Vagina (tissue), 2 donors: ENCODE results near the gene PEX5L. TPM values are rescaled to one million over a fixed set of nuclear protein-coding genes. Genes with fewer than 3 reads are reported as not detected.

ENCODE experiments used
- DNase-seq, 2 donors: peaks; one replicate each; pipeline ENCODE4 v3.0.0-alpha.2; 2017; ENCODE audit errors: extremely low spot score in 2 of 2
- H3K27ac ChIP-seq: fragments of 200-600 bp; sonication (generic); one replicate; pipeline ENCODE4 v1.5.1; 2019
- H3K27me3 ChIP-seq: fragments of 200-600 bp; sonication (generic); one replicate; pipeline ENCODE4 v1.5.1; 2019
- H3K36me3 ChIP-seq, 2 donors: fragments of 200-600 bp; sonication (generic); one replicate each; pipeline ENCODE4 v1.5.1; 2017 to 2019
- H3K4me1 ChIP-seq: fragments of 200-600 bp; sonication (generic); one replicate; pipeline ENCODE4 v1.5.1; 2019
- H3K4me3 ChIP-seq, 2 donors: fragments of 200-600 bp; sonication (generic); 1 replicate in 1 of 2; 2 replicates in 1 of 2; pipeline ENCODE4 v1.5.1; 2016 to 2019
- H3K9me3 ChIP-seq: fragments of 200-600 bp; sonication (generic); one replicate; pipeline ENCODE4 v1.5.1; 2019
- POLR2A ChIP-seq, 2 donors: fragments of 450-650 bp; IDR thresholded peaks; one replicate each; pipeline ENCODE4 v1.6.1; 2017; ENCODE audit warnings: antibody characterized with exemption in 2 of 2, mild to moderate bottlenecking in 2 of 2, moderate library complexity in 2 of 2
- POLR2AphosphoS5 ChIP-seq, 2 donors: sonication (generic); formaldehyde crosslinking; IDR thresholded peaks; one replicate each; pipeline ENCODE4 v1.9.0; 2017; ENCODE audit warnings: antibody characterized with exemption in 2 of 2, mild to moderate bottlenecking in 2 of 2, low read depth in 1 of 2; ENCODE audit not compliant: insufficient read depth in 1 of 2
- intact Hi-C: fragments of 100-400 bp; cut with DNase I; formaldehyde crosslinking; loops from one replicate; pipeline ENCODE4 v1.15.1; 2023
- total RNA-seq: library from RNA; depleted of rRNA; stranded (reverse); fragments of >200 nt; gene quantifications from one replicate; pipeline ENCODE4 v1.2.3, GENCODE V29; 2016
- TF ChIP-seq, protein P1 (sequence below), 3 experiments: fragments of 450-650 bp in 2 of 3; fragments of 200-600 bp in 1 of 3; sonication (generic) in 1 of 3; IDR thresholded peaks; one replicate each; pipeline ENCODE4 v1.5.1; 2017 to 2019; ENCODE audit warnings: antibody characterized with exemption in 3 of 3, mild to moderate bottlenecking in 2 of 3, moderate library complexity in 2 of 3

The PEX5L gene
- total RNA-seq, 1 donor from 2014 or later = not detected

- TF ChIP-seq POLR2A (IDR thresholded peaks at IDR 0.05) (no peak), POLR2AphosphoS5 (IDR thresholded peaks at IDR 0.05; ENCODE audit: insufficient read depth in 1 of 2, low read depth in 1 of 2) (no peak)
- TF ChIP-seq, protein P1, sequence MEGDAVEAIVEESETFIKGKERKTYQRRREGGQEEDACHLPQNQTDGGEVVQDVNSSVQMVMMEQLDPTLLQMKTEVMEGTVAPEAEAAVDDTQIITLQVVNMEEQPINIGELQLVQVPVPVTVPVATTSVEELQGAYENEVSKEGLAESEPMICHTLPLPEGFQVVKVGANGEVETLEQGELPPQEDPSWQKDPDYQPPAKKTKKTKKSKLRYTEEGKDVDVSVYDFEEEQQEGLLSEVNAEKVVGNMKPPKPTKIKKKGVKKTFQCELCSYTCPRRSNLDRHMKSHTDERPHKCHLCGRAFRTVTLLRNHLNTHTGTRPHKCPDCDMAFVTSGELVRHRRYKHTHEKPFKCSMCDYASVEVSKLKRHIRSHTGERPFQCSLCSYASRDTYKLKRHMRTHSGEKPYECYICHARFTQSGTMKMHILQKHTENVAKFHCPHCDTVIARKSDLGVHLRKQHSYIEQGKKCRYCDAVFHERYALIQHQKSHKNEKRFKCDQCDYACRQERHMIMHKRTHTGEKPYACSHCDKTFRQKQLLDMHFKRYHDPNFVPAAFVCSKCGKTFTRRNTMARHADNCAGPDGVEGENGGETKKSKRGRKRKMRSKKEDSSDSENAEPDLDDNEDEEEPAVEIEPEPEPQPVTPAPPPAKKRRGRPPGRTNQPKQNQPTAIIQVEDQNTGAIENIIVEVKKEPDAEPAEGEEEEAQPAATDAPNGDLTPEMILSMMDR (IDR thresholded peaks at IDR 0.05) = no peak
- intact Hi-C loops = no loop called here
Measured at GRCh38 chr3:179977356-179977755, 59.4 kb downstream of the PEX5L start.

DNA sequence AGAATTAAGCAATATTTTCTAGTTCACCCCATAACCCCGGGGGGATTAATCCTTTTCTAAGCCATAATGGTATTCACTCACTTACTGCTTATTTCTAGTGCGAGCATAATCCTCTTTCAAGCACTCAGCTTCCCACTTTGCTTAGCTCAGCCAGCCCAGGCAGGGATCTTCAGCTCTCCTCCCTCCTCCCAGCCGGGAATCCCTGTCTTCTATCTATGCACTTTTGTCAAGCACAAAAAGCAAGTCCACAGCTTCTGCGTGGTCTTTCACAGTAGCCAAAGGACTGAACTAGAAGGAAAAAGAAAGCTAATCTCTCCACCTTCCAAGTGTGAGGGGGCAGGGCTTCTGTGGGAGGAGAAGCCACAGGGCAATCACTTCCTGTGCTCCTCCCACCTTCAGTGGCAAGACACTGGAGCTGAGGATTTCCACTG is 62.8 kb downstream of the PEX5L start:
- TF ChIP-seq POLR2A (IDR thresholded peaks at IDR 0.05) (no peak), POLR2AphosphoS5 (IDR thresholded peaks at IDR 0.05; ENCODE audit: insufficient read depth in 1 of 2, low read depth in 1 of 2) (no peak)
- TF ChIP-seq, protein P1 (IDR thresholded peaks at IDR 0.05) = no peak
- no peaks in the 10 kb centered on the region for H3K27me3 ChIP-seq
- intact Hi-C loops = no loop called here
- no peaks in the 10 kb centered on the region for H3K4me1 ChIP-seq
- DNase-seq = no peak
- no peaks in the 10 kb centered on the region for H3K36me3 ChIP-seq
- no peaks in the 10 kb centered on the region for H3K9me3 ChIP-seq
- no peak overlapping the region for H3K27ac ChIP-seq
- H3K4me3 ChIP-seq = no peak overlapping the region

More at GRCh38 chr3:179977356-179977755, 59.4 kb downstream of the PEX5L start:
- no peak for DNase-seq
- H3K4me3 ChIP-seq = no peak overlapping the region
- H3K4me1 ChIP-seq = no peaks in the 10 kb centered on the region
- H3K27ac ChIP-seq = no peak overlapping the region
- H3K27me3 ChIP-seq = no peaks in the 10 kb centered on the region
- H3K36me3 ChIP-seq = no peaks in the 10 kb centered on the region
- no peaks in the 10 kb centered on the region for H3K9me3 ChIP-seq

DNA sequence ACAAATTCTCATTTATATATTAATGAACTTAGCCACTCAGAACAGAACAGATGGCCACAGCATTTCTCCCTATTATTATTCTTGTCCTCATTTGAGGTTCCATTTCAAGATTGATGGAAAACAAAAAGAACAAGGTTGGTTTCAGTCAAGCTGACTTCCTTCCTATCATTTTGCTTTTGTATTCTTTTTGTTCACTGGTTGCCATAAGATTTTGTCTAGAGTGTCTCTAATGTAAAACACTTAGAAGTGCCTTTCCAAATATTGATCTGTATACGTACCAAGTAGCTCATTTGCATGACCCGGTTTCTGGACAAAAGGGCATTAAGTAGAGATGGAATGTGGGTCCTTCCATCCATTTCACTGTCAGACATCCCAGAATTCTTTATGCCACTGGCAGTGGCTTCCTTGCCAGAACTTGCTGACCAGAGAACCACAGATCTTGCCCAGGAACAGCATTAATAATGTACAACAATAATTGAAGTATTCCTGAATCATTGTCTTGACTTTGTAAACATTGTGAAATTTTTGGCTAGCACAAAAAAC is 63.8 kb downstream of the PEX5L start:
- no peaks in the 10 kb centered on the region for H3K36me3 ChIP-seq
- intact Hi-C loops = no loop called here
- H3K27ac ChIP-seq = no peak overlapping the region
- H3K4me1 ChIP-seq = no peaks in the 10 kb centered on the region
- TF ChIP-seq POLR2AphosphoS5 (IDR thresholded peaks at IDR 0.05; ENCODE audit: insufficient read depth in 1 of 2, low read depth in 1 of 2) (no peak), POLR2A (IDR thresholded peaks at IDR 0.05) (no peak)
- TF ChIP-seq, protein P1 (IDR thresholded peaks at IDR 0.05) = no peak
- no peaks in the 10 kb centered on the region for H3K27me3 ChIP-seq
- no peak overlapping the region for H3K4me3 ChIP-seq
- no peak for DNase-seq
- no peaks in the 10 kb centered on the region for H3K9me3 ChIP-seq

GRCh38 chr3:179971280-179971679 is 65.5 kb downstream of the PEX5L start:
- TF ChIP-seq POLR2A (IDR thresholded peaks at IDR 0.05) = no peak
- TF ChIP-seq POLR2AphosphoS5 (IDR thresholded peaks at IDR 0.05; ENCODE audit: insufficient read depth in 1 of 2, low read depth in 1 of 2) = no peak
- Histone ChIP-seq H3K4me3 (no peak overlapping the region), H3K4me1 (no peaks in the 10 kb centered on the region), H3K27me3 (no peaks in the 10 kb centered on the region), H3K9me3 (no peaks in the 10 kb centered on the region), H3K36me3 (no peaks in the 10 kb centered on the region), H3K27ac (no peak overlapping the region)
- intact Hi-C loops = no loop called here
- no peak for DNase-seq

- intact Hi-C loops = no loop called here
- TF ChIP-seq POLR2AphosphoS5 (IDR thresholded peaks at IDR 0.05; ENCODE audit: insufficient read depth in 1 of 2, low read depth in 1 of 2) = no peak
- H3K4me1 ChIP-seq = no peaks in the 10 kb centered on the region
- H3K4me3 ChIP-seq = no peak overlapping the region
- no peaks in the 10 kb centered on the region for H3K27me3 ChIP-seq
- no peaks in the 10 kb centered on the region for H3K9me3 ChIP-seq
- no peak overlapping the region for H3K27ac ChIP-seq
- no peaks in the 10 kb centered on the region for H3K36me3 ChIP-seq
- DNase-seq = no peak
Measured at GRCh38 chr3:179970746-179971145, 66.0 kb downstream of the PEX5L start.

DNA sequence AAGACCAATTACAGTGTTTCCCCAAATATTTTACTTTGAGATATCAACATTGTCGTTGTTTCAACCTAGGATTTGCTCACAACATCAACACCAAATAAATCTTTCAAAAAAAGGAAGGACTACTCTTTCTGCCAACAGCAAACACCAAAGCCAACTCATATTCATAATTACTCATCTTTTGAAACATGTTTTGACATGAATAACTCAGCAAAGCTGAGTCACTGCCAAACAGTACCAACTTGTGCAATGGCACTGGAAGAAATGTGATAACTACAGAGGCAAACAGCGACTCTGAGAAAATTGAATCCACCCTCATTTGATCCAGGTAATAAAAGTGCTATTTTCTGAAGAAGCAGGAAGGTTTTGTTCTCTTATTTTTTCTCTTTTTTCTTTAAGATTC is 67.2 kb downstream of the PEX5L start:
- no peak for DNase-seq
- H3K27me3 ChIP-seq = no peaks in the 10 kb centered on the region
- no peaks in the 10 kb centered on the region for H3K36me3 ChIP-seq
- TF ChIP-seq POLR2AphosphoS5 (IDR thresholded peaks at IDR 0.05; ENCODE audit: insufficient read depth in 1 of 2, low read depth in 1 of 2) (no peak), POLR2A (IDR thresholded peaks at IDR 0.05) (no peak)
- TF ChIP-seq, protein P1 (IDR thresholded peaks at IDR 0.05) = no peak
- H3K9me3 ChIP-seq = no peaks in the 10 kb centered on the region
- no peak overlapping the region for H3K27ac ChIP-seq
- intact Hi-C loops = no loop called here
- H3K4me1 ChIP-seq = no peaks in the 10 kb centered on the region
- H3K4me3 ChIP-seq = no peak overlapping the region
